HepG2 (cell line): ENCODE data around the gene NFKBIA. TPM values are rescaled to one million over a fixed set of nuclear protein-coding genes. Genes with fewer than 3 reads are reported as not detected.

Source experiments
- CERS6 ChIP-seq: sonication (generic); formaldehyde crosslinking; IDR thresholded peaks from 2 replicates; pipeline ENCODE4 v1.5.0; 2020; ENCODE audit warnings: missing genetic modification reagents
- CHD2 ChIP-seq: IDR thresholded peaks from 2 replicates; pipeline ENCODE4 v1.6.1; 2011; ENCODE audit warnings: low read depth, low read length, improper control_type of control experiment
- EZH2 ChIP-seq: conservative IDR thresholded peaks from 2 replicates; pipeline ENCODE4 v1.6.1; 2012; ENCODE audit warnings: mild to moderate bottlenecking, low read depth, low read length, moderate library complexity
- IRF1 ChIP-seq: sonication (generic); formaldehyde crosslinking; IDR thresholded peaks from 2 replicates; pipeline ENCODE4 v1.4.0; 2020; ENCODE audit warnings: low read depth, mild to moderate bottlenecking, missing genetic modification reagents
- KDM2A ChIP-seq: sonication (generic); formaldehyde crosslinking; IDR thresholded peaks from 2 replicates; pipeline ENCODE4 v1.4.0; 2020; ENCODE audit warnings: low read depth, missing genetic modification reagents, borderline replicate concordance
- NCOR1 ChIP-seq: fragments of 200-600 bp; sonication (generic); IDR thresholded peaks from 2 replicates; pipeline ENCODE4 v1.7.0; 2017; ENCODE audit warnings: antibody characterized with exemption, low read length, borderline replicate concordance
- NFAT5 ChIP-seq: sonication (generic); formaldehyde crosslinking; IDR thresholded peaks from 2 replicates; pipeline ENCODE4 v1.4.0; 2020; ENCODE audit warnings: missing genetic modification reagents
- RNF219 ChIP-seq: sonication (generic); formaldehyde crosslinking; IDR thresholded peaks from 2 replicates; pipeline ENCODE4 v1.5.0; 2020; ENCODE audit warnings: mild to moderate bottlenecking, missing genetic modification reagents
- YY1 ChIP-seq: IDR thresholded peaks from 2 replicates; pipeline ENCODE4 v1.6.1; 2011; ENCODE audit warnings: low read length, low read depth, moderate library complexity, mild to moderate bottlenecking; ENCODE audit not compliant: insufficient read depth, insufficient replicate concordance
- ZBTB34 ChIP-seq: sonication (generic); formaldehyde crosslinking; IDR thresholded peaks from 2 replicates; pipeline ENCODE4 v1.8.0; 2022; ENCODE audit warnings: mild to moderate bottlenecking, missing genetic modification reagents
- ZKSCAN8 ChIP-seq: IDR thresholded peaks from 2 replicates; pipeline ENCODE4 v1.6.1; 2016; ENCODE audit warnings: borderline replicate concordance, missing genetic modification reagents, missing compliant biosample characterization
- ZNF468 ChIP-seq: sonication (generic); formaldehyde crosslinking; IDR thresholded peaks from 2 replicates; pipeline ENCODE4 v1.8.0; 2022; ENCODE audit warnings: mild to moderate bottlenecking, moderate library complexity, missing genetic modification reagents
- ZNF850 ChIP-seq: sonication (generic); formaldehyde crosslinking; conservative IDR thresholded peaks from 2 replicates; pipeline ENCODE4 v1.9.0; 2021; ENCODE audit warnings: mild to moderate bottlenecking, missing genetic modification reagents
- ZXDC ChIP-seq: sonication (generic); formaldehyde crosslinking; IDR thresholded peaks from 2 replicates; pipeline ENCODE4 v1.5.0; 2020; ENCODE audit warnings: mild to moderate bottlenecking, missing genetic modification reagents
- polyA plus RNA-seq, 8 experiments: library from polyadenylated mRNA; depleted of rRNA in 3 of 8; stranded (reverse) in 7 of 8; unstranded in 1 of 8; fragments of >200 nt; fragmentation: Illumina TruSeq in 4 of 8; extraction: Trizol in 4 of 8; gene quantifications; 2 replicates each; pipeline versions ENCODE4 v1.2.1 to v1.2.3, GENCODE V29; 2011 to 2016; ENCODE audit warnings: low read depth in 4 of 8, missing spikeins in 1 of 8, mixed read lengths in 1 of 8; ENCODE audit not compliant: insufficient read depth in 1 of 8
- total RNA-seq, 5 experiments: library from RNA; depleted of rRNA; stranded (reverse); fragments of >200 nt; fragmentation: Illumina TruSeq; extraction: Trizol; gene quantifications; 2 replicates each; pipeline ENCODE4 v1.2.3, GENCODE V29; 2016; ENCODE audit warnings: low read depth in 1 of 5

Gene NFKBIA
- total and polyA plus RNA-seq, 2 of the 13 experiments (the other 11 are each of a cell fraction or from before 2014, with no cell fraction given) = 197 to 319 TPM

GRCh38 chr14:35402323-35403113 is 2.0 kb downstream of the NFKBIA start (continued):
- TF ChIP-seq YY1 (no peak), RNF219 (CRISPR knock-in tag) (no peak), NFAT5 (CRISPR knock-in tag) (peak; percentile 14; the same call in 1 of the 2 replicates), NCOR1 (no peak), KDM2A (CRISPR knock-in tag) (no peak), CERS6 (CRISPR knock-in tag) (no peak), CHD2 (no peak), IRF1 (CRISPR knock-in tag) (no peak), ZBTB34 (CRISPR knock-in tag) (no peak), ZNF850 (CRISPR knock-in tag) (no peak), ZKSCAN8 (CRISPR knock-in tag) (no peak), ZNF468 (CRISPR knock-in tag) (no peak), EZH2 (no peak), ZXDC (CRISPR knock-in tag) (no peak)
